Suprapubic skin (tissue), 4 donors: ENCODE data around the gene FCHSD1. TPM values are rescaled to one million over a fixed set of nuclear protein-coding genes. Genes with fewer than 3 reads are reported as not detected.

Experiments used
- DNase-seq, 2 donors: peaks; one replicate each; pipeline ENCODE4 v3.0.0-alpha.2; 2019; ENCODE audit warnings: low spot score in 2 of 2
- H3K27ac ChIP-seq: fragments of 200-600 bp; sonication (generic); one replicate; pipeline ENCODE4 v1.5.1; 2019
- H3K27me3 ChIP-seq: fragments of 200-600 bp; sonication (generic); one replicate; pipeline ENCODE4 v1.5.1; 2019
- H3K36me3 ChIP-seq: fragments of 200-600 bp; sonication (generic); one replicate; pipeline ENCODE4 v1.5.1; 2019
- H3K4me1 ChIP-seq: fragments of 200-600 bp; sonication (generic); one replicate; pipeline ENCODE4 v1.5.1; 2019
- H3K4me3 ChIP-seq: fragments of 200-600 bp; sonication (generic); one replicate; pipeline ENCODE4 v1.5.1; 2019; ENCODE audit warnings: mild to moderate bottlenecking
- H3K9me3 ChIP-seq: fragments of 200-600 bp; sonication (generic); one replicate; pipeline ENCODE4 v1.5.1; 2019
- CTCF ChIP-seq, 2 donors: fragments of 200-600 bp in 1 of 2; fragments of 450-650 bp in 1 of 2; sonication (generic) in 1 of 2; IDR thresholded peaks; one replicate each; pipeline ENCODE4 v1.5.1; 2016 to 2019; ENCODE audit warnings: antibody characterized with exemption in 2 of 2, mild to moderate bottlenecking in 1 of 2, moderate library complexity in 1 of 2
- EP300 ChIP-seq: sonication (generic); formaldehyde crosslinking; IDR thresholded peaks from one replicate; pipeline ENCODE4 v1.6.1; 2017; ENCODE audit warnings: antibody characterized with exemption
- POLR2A ChIP-seq, 2 donors: fragments of 450-650 bp; IDR thresholded peaks; one replicate each; pipeline ENCODE4 v1.6.1; 2017; ENCODE audit warnings: antibody characterized with exemption in 2 of 2, mild to moderate bottlenecking in 2 of 2, moderate library complexity in 2 of 2
- POLR2AphosphoS5 ChIP-seq, 3 donors: sonication (generic); formaldehyde crosslinking; IDR thresholded peaks; one replicate each; pipeline ENCODE4 v1.6.1; 2017; ENCODE audit warnings: antibody characterized with exemption in 3 of 3
- WGBS: methylation state at CpG from one replicate; pipeline ENCODE4 v1.1.5; 2018; 5-methylcytosine and 5-hydroxymethylcytosine counted together
- total RNA-seq, 4 donors: library from RNA; depleted of rRNA; stranded (reverse); fragments of >200 nt; gene quantifications; one replicate each; pipeline ENCODE4 v1.1.0, GENCODE V29; 2016

Gene FCHSD1
- total RNA-seq, 4 donors from 2014 or later: 40.1 to 117 (median 77.1) TPM

DNA sequence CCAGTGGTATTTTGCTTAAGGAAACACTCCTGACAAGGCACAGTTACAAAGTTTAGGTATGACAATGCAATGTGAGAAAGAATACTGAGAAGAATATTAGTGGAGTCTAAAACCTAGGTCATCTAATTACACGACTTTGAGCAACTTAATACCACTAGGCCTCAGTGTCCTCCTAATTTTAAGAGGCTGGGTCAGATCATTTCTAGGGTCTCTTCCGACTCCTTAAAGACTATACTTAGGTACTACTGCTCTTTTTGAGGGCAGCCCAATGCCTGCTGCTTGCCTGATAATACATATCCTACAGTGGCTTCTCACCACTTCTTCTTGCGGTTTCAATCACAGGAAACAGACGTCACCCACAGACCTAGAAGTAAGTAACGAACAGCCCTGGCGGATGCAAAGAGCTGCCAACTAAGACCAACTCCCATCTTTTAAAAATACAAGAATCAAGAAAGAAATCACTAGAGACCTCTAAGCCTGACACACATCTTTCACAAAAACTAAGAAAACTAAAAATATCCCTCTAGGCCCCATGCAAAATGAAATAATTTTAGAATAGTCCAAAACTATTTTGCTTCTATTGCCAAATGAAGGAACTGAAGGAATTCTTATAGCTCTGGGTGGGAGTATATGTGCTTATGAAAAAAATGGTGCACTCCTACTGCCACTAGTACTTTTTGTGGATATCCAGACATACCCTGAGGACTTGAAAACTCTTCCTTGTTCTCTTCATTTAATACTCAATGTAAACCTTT, 45.5 kb downstream of the FCHSD1 start:
- DNase-seq: no peak
- peaks cover 47% of the 10 kb centered on the region for H3K4me1 ChIP-seq

GRCh38 chr5:141603923-141604717, 47.1 kb downstream of the FCHSD1 start:
- H3K4me3 ChIP-seq: no peak overlapping the region
- 35% methylated on average over 6 of the region's 6 CpGs for WGBS
- no peaks in the 10 kb centered on the region for H3K9me3 ChIP-seq
- H3K27ac ChIP-seq: peak overlapping the region; percentile 81
- H3K4me1 ChIP-seq: peaks cover 47% of the 10 kb centered on the region
- DNase-seq: peak; percentile 83 to 86
- H3K27me3 ChIP-seq: no peaks in the 10 kb centered on the region
- TF ChIP-seq POLR2AphosphoS5 (IDR thresholded peaks at IDR 0.05) (peak in 2 of 3 donors; percentile 53 to 89), CTCF (IDR thresholded peaks at IDR 0.05) (no peak)
- no peaks in the 10 kb centered on the region for H3K36me3 ChIP-seq

More for the DNA sequence above, 45.5 kb downstream of the FCHSD1 start:
- H3K27ac ChIP-seq: peak overlapping the region; percentile 81
- H3K4me3 ChIP-seq: no peak overlapping the region
- H3K9me3 ChIP-seq: no peaks in the 10 kb centered on the region
- 59% methylated on average over 6 of the region's 6 CpGs for WGBS
- H3K36me3 ChIP-seq: no peaks in the 10 kb centered on the region
- TF ChIP-seq POLR2AphosphoS5 (IDR thresholded peaks at IDR 0.05) (no peak), CTCF (IDR thresholded peaks at IDR 0.05) (no peak), EP300 (no peak), POLR2A (IDR thresholded peaks at IDR 0.05) (no peak)
- H3K27me3 ChIP-seq: no peaks in the 10 kb centered on the region

DNA sequence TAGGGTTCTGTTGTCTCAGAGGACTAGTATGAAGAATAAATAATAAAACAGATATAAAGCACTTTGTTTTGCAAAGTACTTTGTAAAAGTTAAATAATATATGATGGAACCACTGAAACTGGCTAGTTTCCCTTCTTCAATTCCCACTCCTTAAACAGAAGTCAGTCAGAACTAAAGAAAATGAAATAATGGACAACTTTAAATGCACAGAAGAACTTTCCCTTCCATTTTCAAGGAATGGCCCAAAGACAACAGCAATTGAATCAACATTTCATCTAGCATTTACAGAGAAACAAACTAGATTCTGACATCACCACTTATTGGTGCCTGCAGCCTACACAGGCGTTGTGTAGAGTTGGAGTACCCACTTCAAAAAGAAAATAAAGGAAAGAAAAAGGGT, 48.6 kb downstream of the FCHSD1 start:
- Histone ChIP-seq H3K4me1 (peaks cover 53% of the 10 kb centered on the region), H3K27me3 (no peaks in the 10 kb centered on the region), H3K9me3 (no peaks in the 10 kb centered on the region), H3K4me3 (no peak overlapping the region), H3K27ac (peak overlapping the region; percentile 81), H3K36me3 (no peaks in the 10 kb centered on the region)
- WGBS: 72% methylated on average over 1 of the region's 1 CpG
- TF ChIP-seq POLR2A (IDR thresholded peaks at IDR 0.05) (no peak), CTCF (IDR thresholded peaks at IDR 0.05) (no peak), EP300 (no peak), POLR2AphosphoS5 (IDR thresholded peaks at IDR 0.05) (no peak)
- DNase-seq: no peak

DNA sequence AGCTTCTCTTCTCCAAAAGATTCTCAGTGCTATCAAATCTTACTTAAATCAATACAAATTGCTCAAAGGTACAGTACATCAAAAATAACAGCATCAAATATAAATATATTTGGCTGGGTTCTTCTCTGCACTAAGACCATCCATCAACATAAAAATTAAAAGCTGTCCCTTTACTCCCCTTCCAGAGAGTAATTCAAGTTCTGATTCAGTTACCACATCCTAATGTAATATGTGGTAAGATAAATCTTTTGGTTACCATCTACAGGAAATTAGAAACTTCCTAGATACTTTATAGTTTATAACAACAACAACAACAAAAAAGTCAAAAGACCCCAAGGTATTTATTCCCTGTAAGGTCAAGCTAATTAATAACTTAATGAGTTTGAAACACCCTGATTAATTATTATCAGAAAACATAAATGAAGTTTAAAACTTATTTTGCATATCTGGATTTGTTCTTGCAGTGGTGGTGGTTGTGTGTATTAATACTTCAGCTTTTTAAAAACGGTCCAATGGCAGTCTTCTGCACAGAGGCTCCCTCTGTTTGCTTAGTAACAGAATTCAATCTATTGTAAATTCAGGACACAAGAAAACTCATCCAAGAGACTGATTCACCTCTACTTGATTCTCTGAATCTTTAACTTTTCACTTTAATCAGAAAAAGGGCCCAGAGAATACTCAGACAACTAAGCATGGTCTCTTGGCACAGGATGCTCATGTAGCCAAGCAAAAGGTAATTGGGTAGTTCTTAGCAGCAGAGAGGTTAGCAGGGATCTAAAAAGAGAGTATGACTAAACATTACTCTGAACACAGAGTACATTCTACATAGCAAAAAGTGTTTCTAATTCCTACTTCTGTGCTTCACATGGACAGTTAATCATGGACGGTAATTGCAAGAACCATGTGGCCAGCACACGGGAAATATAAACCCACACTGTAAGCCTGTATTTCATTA, 52.5 kb downstream of the FCHSD1 start:
- H3K36me3 ChIP-seq: no peaks in the 10 kb centered on the region
- TF ChIP-seq EP300 (no peak), POLR2AphosphoS5 (IDR thresholded peaks at IDR 0.05) (no peak), CTCF (IDR thresholded peaks at IDR 0.05) (no peak), POLR2A (IDR thresholded peaks at IDR 0.05) (no peak)
- H3K27me3 ChIP-seq: no peaks in the 10 kb centered on the region
- no peak for DNase-seq
- no peak overlapping the region for H3K4me3 ChIP-seq
- no peaks in the 10 kb centered on the region for H3K9me3 ChIP-seq
- peaks cover 23% of the 10 kb centered on the region for H3K4me1 ChIP-seq
- H3K27ac ChIP-seq: peak overlapping the region; percentile 21
- WGBS: 56% methylated on average over 3 of the region's 3 CpGs
